Loucy (cell line): ENCODE data around the gene GPR15.

Experiments used
- H2AFZ ChIP-seq: fragments of 200-600 bp; sonication (generic); 2 replicates; pipeline ENCODE4 v1.6.0; 2016; ENCODE audit warnings: antibody characterized with exemption, mild to moderate bottlenecking, low read length, moderate library complexity
- H3F3A ChIP-seq: fragments of 200-600 bp; 2 replicates; pipeline ENCODE4 v1.6.0; 2016; ENCODE audit warnings: antibody characterized with exemption, low read depth, mild to moderate bottlenecking
- H3K27me3 ChIP-seq: fragments of 200-600 bp; sonication (generic); 2 replicates; pipeline ENCODE4 v1.6.1; 2014; ENCODE audit warnings: low read length, mild to moderate bottlenecking; ENCODE audit not compliant: insufficient read depth, poor library complexity, severe bottlenecking
- H3K36me3 ChIP-seq: fragments of 200-600 bp; sonication (generic); 2 replicates; pipeline ENCODE4 v1.6.1; 2016; ENCODE audit warnings: low read length; ENCODE audit not compliant: insufficient read depth
- H3K4me1 ChIP-seq: fragments of 200-600 bp; sonication (generic); 2 replicates; pipeline ENCODE4 v1.5.1; 2014; ENCODE audit warnings: low read length, mild to moderate bottlenecking; ENCODE audit not compliant: insufficient read depth, poor library complexity, severe bottlenecking
- H3K4me2 ChIP-seq: fragments of 200-600 bp; sonication (generic); 2 replicates; pipeline ENCODE4 v1.6.0; 2014; ENCODE audit warnings: antibody characterized with exemption, low read length, low read depth, mild to moderate bottlenecking; ENCODE audit not compliant: poor library complexity, severe bottlenecking
- H3K4me3 ChIP-seq: fragments of 200-600 bp; sonication (generic); 2 replicates; pipeline ENCODE4 v1.5.1; 2014; ENCODE audit warnings: low read length, mild to moderate bottlenecking, mixed read lengths; ENCODE audit not compliant: poor library complexity, severe bottlenecking
- H3K79me2 ChIP-seq: fragments of 200-600 bp; sonication (generic); 2 replicates; pipeline ENCODE4 v1.6.1; 2014; ENCODE audit warnings: low read length; ENCODE audit not compliant: insufficient read depth
- H3K9ac ChIP-seq: fragments of 200-600 bp; sonication (generic); 2 replicates; pipeline ENCODE4 v1.6.0; 2014; ENCODE audit warnings: mild to moderate bottlenecking, low read depth, low read length, moderate library complexity; ENCODE audit not compliant: poor library complexity, severe bottlenecking
- H3K9me2 ChIP-seq: fragments of 200-600 bp; sonication (generic); replicated peaks from 2 replicates; pipeline ENCODE4 v1.6.1; 2016; ENCODE audit warnings: low read depth, low read length, mixed read lengths
- H3K9me3 ChIP-seq: fragments of 200-600 bp; sonication (generic); 2 replicates; pipeline ENCODE4 v1.6.1; 2014; ENCODE audit warnings: mild to moderate bottlenecking, antibody characterized with exemption, low read length, low read depth; ENCODE audit not compliant: insufficient read depth
- H4K20me1 ChIP-seq: fragments of 200-600 bp; sonication (generic); 2 replicates; pipeline ENCODE4 v1.6.0; 2014; ENCODE audit warnings: antibody characterized with exemption, low read length, mild to moderate bottlenecking; ENCODE audit not compliant: insufficient read depth, poor library complexity, severe bottlenecking
- EZH2phosphoT487 ChIP-seq: fragments of 200-600 bp; IDR thresholded peaks from 2 replicates; pipeline ENCODE4 v1.6.1; 2018; ENCODE audit warnings: antibody characterized with exemption, mild to moderate bottlenecking, moderate library complexity, borderline replicate concordance
- TF ChIP-seq, protein P1 (sequence below): fragments of 200-600 bp; sonication (generic); conservative IDR thresholded peaks from 2 replicates; pipeline ENCODE4 v1.5.1; 2014; ENCODE audit warnings: mild to moderate bottlenecking, antibody characterized with exemption, low read length

The GPR15 gene

GRCh38 chr3:98550833-98551232, 19.1 kb downstream of the GPR15 start:
- TF ChIP-seq, protein P1, sequence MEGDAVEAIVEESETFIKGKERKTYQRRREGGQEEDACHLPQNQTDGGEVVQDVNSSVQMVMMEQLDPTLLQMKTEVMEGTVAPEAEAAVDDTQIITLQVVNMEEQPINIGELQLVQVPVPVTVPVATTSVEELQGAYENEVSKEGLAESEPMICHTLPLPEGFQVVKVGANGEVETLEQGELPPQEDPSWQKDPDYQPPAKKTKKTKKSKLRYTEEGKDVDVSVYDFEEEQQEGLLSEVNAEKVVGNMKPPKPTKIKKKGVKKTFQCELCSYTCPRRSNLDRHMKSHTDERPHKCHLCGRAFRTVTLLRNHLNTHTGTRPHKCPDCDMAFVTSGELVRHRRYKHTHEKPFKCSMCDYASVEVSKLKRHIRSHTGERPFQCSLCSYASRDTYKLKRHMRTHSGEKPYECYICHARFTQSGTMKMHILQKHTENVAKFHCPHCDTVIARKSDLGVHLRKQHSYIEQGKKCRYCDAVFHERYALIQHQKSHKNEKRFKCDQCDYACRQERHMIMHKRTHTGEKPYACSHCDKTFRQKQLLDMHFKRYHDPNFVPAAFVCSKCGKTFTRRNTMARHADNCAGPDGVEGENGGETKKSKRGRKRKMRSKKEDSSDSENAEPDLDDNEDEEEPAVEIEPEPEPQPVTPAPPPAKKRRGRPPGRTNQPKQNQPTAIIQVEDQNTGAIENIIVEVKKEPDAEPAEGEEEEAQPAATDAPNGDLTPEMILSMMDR, result no peak
- no peak for TF ChIP-seq EZH2phosphoT487
- Histone ChIP-seq H3K4me2 (no peak overlapping the region), H4K20me1 (no peaks in the 10 kb centered on the region), H3K27me3 (no peaks in the 10 kb centered on the region), H3K9ac (no peak overlapping the region), H3K4me3 (no peak overlapping the region), H3K36me3 (no peaks in the 10 kb centered on the region), H2AFZ (no peak overlapping the region), H3K4me1 (no peaks in the 10 kb centered on the region), H3F3A (no peaks in the 10 kb centered on the region), H3K9me2 (no peaks in the 10 kb centered on the region), H3K9me3 (no peaks in the 10 kb centered on the region), H3K79me2 (no peaks in the 10 kb centered on the region)

GRCh38 chr3:98551236-98551635, 19.5 kb downstream of the GPR15 start:
- Histone ChIP-seq H3K9me2 (no peaks in the 10 kb centered on the region), H3K79me2 (no peaks in the 10 kb centered on the region), H2AFZ (no peak overlapping the region), H4K20me1 (no peaks in the 10 kb centered on the region), H3K4me1 (no peaks in the 10 kb centered on the region), H3K9ac (no peak overlapping the region), H3F3A (no peaks in the 10 kb centered on the region), H3K36me3 (no peaks in the 10 kb centered on the region), H3K4me2 (no peak overlapping the region), H3K4me3 (no peak overlapping the region), H3K9me3 (no peaks in the 10 kb centered on the region), H3K27me3 (no peaks in the 10 kb centered on the region)
- TF ChIP-seq, protein P1, result no peak
- TF ChIP-seq EZH2phosphoT487, result no peak

DNA sequence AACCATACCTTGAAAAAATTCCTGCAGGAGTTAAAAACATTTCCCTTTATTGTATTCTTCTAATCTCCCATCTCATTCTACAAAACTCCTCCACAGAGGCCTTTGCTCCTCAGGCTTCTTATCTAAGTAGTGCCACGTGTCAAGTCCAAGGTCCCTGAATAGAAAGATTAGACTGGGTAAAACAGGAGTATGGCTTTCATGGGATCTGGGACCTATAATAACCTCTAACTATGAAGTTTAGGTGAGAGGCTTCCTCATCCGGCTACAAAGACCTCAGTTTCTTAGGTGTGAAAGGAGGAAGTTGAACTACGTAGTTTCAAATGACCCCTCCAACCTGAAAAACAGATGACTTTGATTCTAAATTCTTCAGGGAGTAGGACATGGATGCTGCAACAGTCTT, 20.0 kb downstream of the GPR15 start:
- Histone ChIP-seq H3K27me3 (no peaks in the 10 kb centered on the region), H3K79me2 (no peaks in the 10 kb centered on the region), H3K4me3 (no peak overlapping the region), H3K4me2 (no peak overlapping the region), H2AFZ (no peak overlapping the region), H3K36me3 (no peaks in the 10 kb centered on the region), H3K9ac (no peak overlapping the region), H3K4me1 (no peaks in the 10 kb centered on the region), H3K9me2 (no peaks in the 10 kb centered on the region), H3K9me3 (no peaks in the 10 kb centered on the region), H4K20me1 (no peaks in the 10 kb centered on the region), H3F3A (no peaks in the 10 kb centered on the region)
- TF ChIP-seq, protein P1, result no peak
- no peak for TF ChIP-seq EZH2phosphoT487
